Endodermal cell (in vitro differentiated cells): ENCODE measurements around the gene SH3D19. TPM values are rescaled to one million over a fixed set of nuclear protein-coding genes. Genes with fewer than 3 reads are reported as not detected.

Source experiments
- DNase-seq: peaks from one replicate; pipeline ENCODE4 v3.0.0-alpha.2; 2017
- H3K27ac ChIP-seq: 2 replicates; pipeline ENCODE4 v1.5.1; 2013; ENCODE audit warnings: mild to moderate bottlenecking, low read depth, low read length, moderate library complexity
- H3K27me3 ChIP-seq: 2 replicates; pipeline ENCODE4 v1.6.1; 2013; ENCODE audit warnings: mild to moderate bottlenecking, low read length, moderate library complexity; ENCODE audit not compliant: insufficient read depth, control insufficient read depth, poor library complexity, severe bottlenecking
- H3K36me3 ChIP-seq: 2 replicates; pipeline ENCODE4 v1.7.0; 2013; ENCODE audit warnings: mild to moderate bottlenecking, low read length, moderate library complexity; ENCODE audit not compliant: control insufficient read depth, insufficient read depth
- H3K4me1 ChIP-seq: one replicate; pipeline ENCODE4 v1.7.0; 2013; ENCODE audit warnings: low read length; ENCODE audit not compliant: control insufficient read depth, insufficient read depth
- H3K4me3 ChIP-seq: 2 replicates; pipeline ENCODE4 v1.5.1; 2013; ENCODE audit warnings: mild to moderate bottlenecking, low read length, moderate library complexity
- H3K9ac ChIP-seq: 2 replicates; pipeline ENCODE4 v1.6.1; 2013; ENCODE audit warnings: mild to moderate bottlenecking, low read length, moderate library complexity; ENCODE audit not compliant: poor library complexity, severe bottlenecking; ENCODE audit errors: extremely low read depth
- H3K9me3 ChIP-seq: 2 replicates; pipeline ENCODE4 v1.6.1; 2013; ENCODE audit warnings: mild to moderate bottlenecking, low read length, moderate library complexity; ENCODE audit not compliant: control insufficient read depth
- H3K27ac Mint-ChIP-seq: 2 replicates; pipeline ENCODE4 v1.8.0; 2020; ENCODE audit warnings: mixed read lengths
- H3K27me3 Mint-ChIP-seq: 2 replicates; pipeline ENCODE4 v1.8.0; 2021; ENCODE audit warnings: mild to moderate bottlenecking, mixed read lengths; ENCODE audit not compliant: insufficient read depth
- H3K36me3 Mint-ChIP-seq: 2 replicates; pipeline ENCODE4 v1.8.0; 2020; ENCODE audit warnings: low read depth, mixed read lengths
- H3K4me1 Mint-ChIP-seq: 2 replicates; pipeline ENCODE4 v1.8.0; 2020; ENCODE audit warnings: mixed read lengths
- H3K4me3 Mint-ChIP-seq: 2 replicates; pipeline ENCODE4 v1.8.0; 2020; ENCODE audit warnings: mild to moderate bottlenecking, moderate library complexity, mixed read lengths
- H3K9me3 Mint-ChIP-seq: 2 replicates; pipeline ENCODE4 v1.8.0; 2020; ENCODE audit warnings: mild to moderate bottlenecking, mixed read lengths
- WGBS, 2 experiments: methylation state at CpG; one replicate each; pipeline versions ENCODE4 v1.1.5 to v1.1.7; 2013; ENCODE audit warnings: missing lambda C conversion rate in 2 of 2, mixed read lengths in 1 of 2; ENCODE audit not compliant: insufficient coverage in 1 of 2, insufficient read length in 1 of 2; 5-methylcytosine and 5-hydroxymethylcytosine counted together
- total RNA-seq, 2 donors: library from RNA; stranded (reverse); fragmentation: NEBNext Ultra II Directional in 1 of 2; extraction: Animal tissue kit (Norgen Biotek cat#: 25700) in 1 of 2; gene quantifications; 2 replicates in 1 of 2; 3 replicates in 1 of 2; pipeline ENCODE4 v1.2.1, GENCODE V29; 2021
- TF ChIP-seq, protein P1 (sequence below): fragments of 200-600 bp; sonication (generic); conservative IDR thresholded peaks from 2 replicates; pipeline ENCODE4 v1.5.0; 2021; ENCODE audit warnings: antibody characterized with exemption, mild to moderate bottlenecking

SH3D19 gene
- total RNA-seq, 2 donors from 2014 or later, result 48.8 to 55.6 TPM

- Histone ChIP-seq H3K4me3 (no peak overlapping the region), H3K27ac (no peak overlapping the region), H3K9me3 (no peaks in the 10 kb centered on the region), H3K9ac (no peak overlapping the region), H3K27me3 (no peaks in the 10 kb centered on the region), H3K4me1 (peaks cover 14% of the 10 kb centered on the region), H3K36me3 (peaks cover 26% of the 10 kb centered on the region)
- Mint-ChIP-seq H3K9me3 (no peaks in the 10 kb centered on the region), H3K4me1 (peaks cover 48% of the 10 kb centered on the region), H3K27me3 (no peaks in the 10 kb centered on the region), H3K4me3 (no peak overlapping the region), H3K36me3 (peaks cover 36% of the 10 kb centered on the region), H3K27ac (peak overlapping the region; percentile 37)
- no peak for DNase-seq
- WGBS, 2 experiments, result 61% methylated on average over 3 of the region's 3 CpGs; no CpG with 5 or more reads in 1 of the 2 experiments
- TF ChIP-seq, protein P1, sequence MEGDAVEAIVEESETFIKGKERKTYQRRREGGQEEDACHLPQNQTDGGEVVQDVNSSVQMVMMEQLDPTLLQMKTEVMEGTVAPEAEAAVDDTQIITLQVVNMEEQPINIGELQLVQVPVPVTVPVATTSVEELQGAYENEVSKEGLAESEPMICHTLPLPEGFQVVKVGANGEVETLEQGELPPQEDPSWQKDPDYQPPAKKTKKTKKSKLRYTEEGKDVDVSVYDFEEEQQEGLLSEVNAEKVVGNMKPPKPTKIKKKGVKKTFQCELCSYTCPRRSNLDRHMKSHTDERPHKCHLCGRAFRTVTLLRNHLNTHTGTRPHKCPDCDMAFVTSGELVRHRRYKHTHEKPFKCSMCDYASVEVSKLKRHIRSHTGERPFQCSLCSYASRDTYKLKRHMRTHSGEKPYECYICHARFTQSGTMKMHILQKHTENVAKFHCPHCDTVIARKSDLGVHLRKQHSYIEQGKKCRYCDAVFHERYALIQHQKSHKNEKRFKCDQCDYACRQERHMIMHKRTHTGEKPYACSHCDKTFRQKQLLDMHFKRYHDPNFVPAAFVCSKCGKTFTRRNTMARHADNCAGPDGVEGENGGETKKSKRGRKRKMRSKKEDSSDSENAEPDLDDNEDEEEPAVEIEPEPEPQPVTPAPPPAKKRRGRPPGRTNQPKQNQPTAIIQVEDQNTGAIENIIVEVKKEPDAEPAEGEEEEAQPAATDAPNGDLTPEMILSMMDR, result no peak
These were observed 151.5 kb downstream of the SH3D19 start for GRCh38 chr4:151173871-151174270.

DNA sequence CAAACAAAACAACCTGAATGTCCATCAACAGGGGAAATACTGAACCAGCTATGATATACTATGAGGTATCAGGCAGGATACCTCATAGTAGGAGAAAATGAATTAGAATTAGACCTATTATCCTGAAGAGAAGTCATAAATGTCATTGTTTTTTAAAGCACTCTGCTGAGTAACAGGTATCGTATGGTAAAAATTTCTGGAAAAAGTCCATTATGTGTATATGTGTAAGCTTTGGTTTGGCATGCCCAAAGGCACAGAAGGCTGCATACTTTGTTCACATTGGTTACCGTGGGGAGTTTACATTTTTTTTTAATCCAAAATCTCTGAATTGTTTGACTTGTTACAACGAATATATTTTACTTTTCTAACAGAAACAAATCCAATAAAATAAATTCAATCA lies 155.5 kb downstream of the SH3D19 start:
- no peak overlapping the region for H3K27ac ChIP-seq
- H3K9me3 ChIP-seq, result peaks cover 8% of the 10 kb centered on the region
- H3K4me1 ChIP-seq, result peaks cover 14% of the 10 kb centered on the region
- Mint-ChIP-seq H3K4me3 (no peak overlapping the region), H3K9me3 (peaks cover 9% of the 10 kb centered on the region), H3K4me1 (peaks cover 42% of the 10 kb centered on the region), H3K36me3 (peaks cover 47% of the 10 kb centered on the region), H3K27me3 (no peaks in the 10 kb centered on the region), H3K27ac (no peak overlapping the region)
- H3K27me3 ChIP-seq, result no peaks in the 10 kb centered on the region
- no peak for DNase-seq
- 95 to 100% methylated on average over 1 to 3 of the region's 3 CpGs for WGBS, 2 experiments
- no peak overlapping the region for H3K9ac ChIP-seq
- TF ChIP-seq, protein P1, result no peak
- peaks cover 23% of the 10 kb centered on the region for H3K36me3 ChIP-seq
- no peak overlapping the region for H3K4me3 ChIP-seq

GRCh38 chr4:151169223-151169622 lies 156.2 kb downstream of the SH3D19 start:
- TF ChIP-seq, protein P1, result no peak

More at GRCh38 chr4:151169223-151169622, 156.2 kb downstream of the SH3D19 start:
- WGBS, 2 experiments, result 88 to 94% methylated on average over 2 to 6 of the region's 7 CpGs
- H3K36me3 Mint-ChIP-seq, result peaks cover 42% of the 10 kb centered on the region
- H3K36me3 ChIP-seq, result peaks cover 21% of the 10 kb centered on the region
- H3K27me3 Mint-ChIP-seq, result no peaks in the 10 kb centered on the region
- no peaks in the 10 kb centered on the region for H3K27me3 ChIP-seq
- no peak overlapping the region for H3K27ac Mint-ChIP-seq
- no peak overlapping the region for H3K4me3 ChIP-seq
- H3K4me1 Mint-ChIP-seq, result peaks cover 35% of the 10 kb centered on the region
- peaks cover 9% of the 10 kb centered on the region for H3K4me1 ChIP-seq
- peaks cover 9% of the 10 kb centered on the region for H3K9me3 Mint-ChIP-seq
- H3K27ac ChIP-seq, result no peak overlapping the region
- H3K9me3 ChIP-seq, result peaks cover 8% of the 10 kb centered on the region
- no peak overlapping the region for H3K4me3 Mint-ChIP-seq
- no peak for DNase-seq
- no peak overlapping the region for H3K9ac ChIP-seq
